GM19463 (cell line): ENCODE measurements around the gene PSMB5.

Experiments
- ATAC-seq: cut with Tn5 transposase; IDR thresholded peaks from one replicate; pipeline ENCODE4 v1.9.1; 2021; ENCODE audit warnings: mild to moderate bottlenecking, moderate library complexity; ENCODE audit not compliant: unreplicated experiment

Gene PSMB5

DNA sequence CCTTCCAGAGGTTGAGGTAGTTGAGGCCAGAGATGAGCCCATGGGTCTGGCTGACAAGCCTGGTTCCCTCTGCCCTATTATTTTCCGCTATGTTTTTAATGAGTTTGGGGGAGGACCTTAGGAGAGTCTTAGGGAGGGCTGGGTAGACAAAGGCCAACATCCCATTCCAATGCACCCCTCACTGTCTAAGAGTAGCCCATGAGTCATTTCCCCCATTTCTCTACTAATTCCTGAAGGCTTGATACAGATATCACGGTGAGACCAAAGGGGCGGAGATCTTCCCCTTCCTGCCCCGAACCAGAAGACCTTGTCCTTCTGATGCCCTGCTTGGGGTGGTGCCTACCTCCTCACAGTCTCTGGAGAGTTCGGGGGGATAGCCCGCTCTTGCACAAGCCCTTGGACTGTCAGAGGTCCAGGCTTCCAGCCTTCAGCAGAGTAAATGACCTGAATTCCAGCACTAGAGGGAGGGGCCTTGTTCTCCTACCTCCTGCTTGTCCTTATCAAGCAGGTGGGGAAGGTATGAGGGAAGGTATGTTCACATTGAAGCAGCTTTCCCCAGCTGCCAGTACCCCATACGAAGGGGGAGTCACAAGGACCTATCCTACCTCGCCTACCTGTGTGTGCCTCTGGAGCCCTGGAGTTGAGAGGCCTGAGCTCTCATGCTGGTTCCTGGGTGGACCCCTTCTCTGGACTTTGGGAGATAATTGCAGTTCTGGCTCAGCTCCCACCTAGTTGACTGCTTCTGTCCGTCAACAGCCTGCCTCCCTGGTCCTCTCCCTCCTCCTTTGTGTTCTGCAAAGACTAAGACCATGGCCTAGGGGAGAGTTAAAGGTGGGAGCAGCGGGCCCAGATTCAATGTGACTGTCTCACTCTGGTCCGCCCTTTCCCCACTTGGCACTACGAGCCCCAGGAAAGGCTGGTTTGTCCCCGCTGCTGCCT lies 11.0 kb upstream of the PSMB5 start:
- ATAC-seq = no peak

- ATAC-seq = no peak
Observed at GRCh38 chr14:23044840-23045239, 10.1 kb upstream of the PSMB5 start.

- ATAC-seq = no peak
Observed at GRCh38 chr14:23043754-23044153, 9.1 kb upstream of the PSMB5 start.

DNA sequence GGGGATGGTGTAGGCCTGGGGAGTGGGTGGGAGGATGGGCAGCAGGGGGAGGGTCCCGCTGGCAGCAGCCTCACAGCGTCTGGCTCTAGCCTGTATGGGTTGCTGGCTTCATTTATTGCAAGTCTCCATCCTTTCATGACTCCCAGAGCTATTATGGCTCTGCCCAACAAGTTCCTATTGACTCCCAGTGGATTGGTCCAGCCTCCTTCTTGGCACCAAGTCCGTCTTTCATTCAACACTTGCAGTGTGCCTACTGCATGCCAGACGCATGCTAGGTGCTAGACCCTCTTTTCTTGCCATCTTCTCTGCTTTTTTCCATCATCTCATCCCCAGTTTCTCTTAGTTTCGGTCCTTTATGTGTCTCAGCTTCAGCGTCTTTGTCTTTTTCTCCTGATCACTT lies 8.4 kb upstream of the PSMB5 start:
- no peak for ATAC-seq

DNA sequence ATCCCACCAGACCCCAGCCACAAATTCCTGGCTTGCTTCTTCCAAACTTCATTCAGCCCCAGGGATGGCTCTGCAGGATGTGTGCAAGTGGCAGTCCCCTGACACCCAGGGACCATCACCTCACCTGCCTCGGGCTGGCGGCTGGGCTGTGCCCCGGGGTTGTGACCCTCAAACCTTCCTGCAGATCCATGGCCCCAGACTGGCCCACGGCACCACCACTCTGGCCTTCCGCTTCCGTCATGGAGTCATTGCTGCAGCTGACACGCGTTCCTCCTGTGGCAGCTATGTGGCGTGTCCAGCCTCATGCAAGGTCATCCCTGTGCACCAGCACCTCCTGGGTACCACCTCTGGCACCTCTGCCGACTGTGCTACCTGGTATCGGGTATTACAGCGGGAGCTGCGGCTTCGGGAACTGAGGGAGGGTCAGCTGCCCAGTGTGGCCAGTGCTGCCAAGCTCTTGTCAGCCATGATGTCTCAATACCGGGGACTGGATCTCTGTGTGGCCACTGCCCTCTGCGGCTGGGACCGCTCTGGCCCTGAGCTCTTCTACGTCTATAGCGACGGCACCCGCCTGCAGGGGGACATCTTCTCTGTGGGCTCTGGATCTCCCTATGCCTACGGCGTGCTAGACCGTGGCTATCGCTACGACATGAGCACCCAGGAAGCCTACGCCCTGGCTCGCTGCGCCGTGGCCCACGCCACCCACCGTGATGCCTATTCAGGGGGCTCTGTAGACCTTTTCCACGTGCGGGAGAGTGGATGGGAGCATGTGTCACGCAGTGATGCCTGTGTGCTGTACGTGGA lies 7.7 kb upstream of the PSMB5 start, which contains the start of gene PSMB11:
Gene PSMB11, plus strand, starts transcription at position 51 of the 804 bp plus-strand sequence. Its CDS starts 14 bp downstream, at position 65.
- no peak for ATAC-seq

DNA sequence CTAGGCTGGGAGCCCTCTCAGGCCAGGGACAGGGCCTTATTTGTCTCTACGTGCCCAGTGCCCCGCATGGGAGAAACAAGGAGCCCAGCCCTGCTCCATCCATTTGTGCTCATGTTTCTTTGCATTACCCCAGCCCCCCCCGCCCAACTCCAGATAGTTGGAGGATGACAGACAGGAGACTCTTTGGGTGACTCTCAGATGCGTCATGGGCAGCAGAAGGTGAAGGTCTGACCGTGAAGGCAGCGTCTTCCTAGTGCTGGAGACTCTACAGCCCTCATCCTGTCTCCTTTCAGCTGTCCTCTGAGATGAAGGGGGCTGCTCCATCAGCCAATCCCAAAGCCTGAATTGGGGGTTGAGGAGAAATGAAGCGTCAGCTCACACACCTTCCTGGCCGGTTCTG lies 7.0 kb upstream of the PSMB5 start:
- ATAC-seq = no peak

GRCh38 chr14:23040100-23040499 lies 5.4 kb upstream of the PSMB5 start:
- ATAC-seq = no peak

GRCh38 chr14:23035303-23036144 lies 824 bp upstream of the PSMB5 start:
- ATAC-seq = no peak

- ATAC-seq = no peak
Observed at GRCh38 chr14:23033801-23034497, 751 bp downstream of the PSMB5 start.

- no peak for ATAC-seq
Observed at GRCh38 chr14:23033251-23033727, 1.4 kb downstream of the PSMB5 start.

DNA sequence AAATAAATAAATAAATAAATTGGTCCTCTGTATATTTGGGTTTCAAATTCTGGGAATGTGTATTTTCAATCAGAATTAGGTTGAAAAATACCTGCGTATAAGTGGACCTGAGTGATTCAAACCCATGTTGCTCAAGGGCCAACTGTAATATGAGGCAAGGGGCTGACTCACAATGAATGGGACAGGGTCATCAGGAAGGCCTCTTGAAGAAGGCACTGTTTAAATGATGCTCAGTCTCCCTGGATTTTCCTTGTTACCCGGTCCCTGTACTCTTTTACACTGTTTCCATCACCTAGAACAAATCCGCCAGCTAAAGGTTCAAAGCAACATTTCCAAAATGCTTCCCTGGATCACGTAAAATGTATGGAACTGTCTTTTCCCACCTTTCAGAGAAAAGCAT lies 3.8 kb downstream of the PSMB5 start:
- ATAC-seq = no peak

DNA sequence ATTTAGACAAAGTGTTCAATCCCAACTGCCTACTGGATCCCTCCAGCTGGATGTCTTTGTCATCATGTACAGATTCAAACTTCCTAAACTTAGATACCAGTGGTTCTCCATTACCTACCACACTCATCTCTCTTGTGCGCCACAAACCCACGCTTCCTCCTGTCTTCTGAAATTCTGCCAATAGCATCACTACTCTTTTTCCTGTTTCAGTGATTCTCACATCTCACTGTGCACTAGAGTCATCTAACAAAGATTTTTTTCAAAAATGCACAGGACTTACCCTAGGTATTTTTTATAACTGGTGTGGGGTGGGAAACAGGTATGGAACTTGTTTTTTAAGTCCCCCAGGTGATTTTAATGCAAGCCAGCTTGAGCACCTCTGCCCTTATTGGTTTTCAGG lies 5.9 kb downstream of the PSMB5 start:
- no peak for ATAC-seq

DNA sequence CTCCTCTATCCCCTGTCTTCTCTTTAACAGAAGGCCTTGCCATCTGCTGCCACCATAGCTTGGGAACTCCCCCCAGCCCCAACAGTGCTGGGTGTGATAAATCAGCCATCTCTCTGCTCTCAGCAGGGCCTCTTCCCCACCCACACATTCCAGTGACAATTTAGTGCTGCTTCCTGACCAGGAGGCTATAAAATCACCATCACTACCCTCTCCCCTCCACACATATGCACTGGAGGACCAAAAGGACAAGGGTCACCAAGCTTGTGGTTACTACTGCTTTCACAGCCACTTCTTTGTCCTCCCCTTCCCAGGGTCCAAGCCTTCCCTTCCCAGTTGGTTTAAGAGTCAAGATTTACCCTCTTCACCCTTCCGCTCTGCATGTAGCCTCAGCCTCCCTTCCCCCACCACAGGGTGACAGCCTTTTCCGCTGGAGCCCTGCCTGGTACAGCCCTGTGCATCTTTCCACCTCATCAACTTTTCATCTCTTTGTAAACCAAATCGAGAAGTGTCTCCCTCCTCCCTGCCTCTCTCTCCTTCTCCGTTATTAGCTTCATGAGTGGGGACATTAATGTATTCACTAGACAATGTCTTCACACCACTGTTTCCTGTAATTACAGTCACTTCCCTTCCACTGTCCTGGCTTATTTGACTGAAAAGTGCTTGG lies 9.4 kb downstream of the PSMB5 start:
- no peak for ATAC-seq

DNA sequence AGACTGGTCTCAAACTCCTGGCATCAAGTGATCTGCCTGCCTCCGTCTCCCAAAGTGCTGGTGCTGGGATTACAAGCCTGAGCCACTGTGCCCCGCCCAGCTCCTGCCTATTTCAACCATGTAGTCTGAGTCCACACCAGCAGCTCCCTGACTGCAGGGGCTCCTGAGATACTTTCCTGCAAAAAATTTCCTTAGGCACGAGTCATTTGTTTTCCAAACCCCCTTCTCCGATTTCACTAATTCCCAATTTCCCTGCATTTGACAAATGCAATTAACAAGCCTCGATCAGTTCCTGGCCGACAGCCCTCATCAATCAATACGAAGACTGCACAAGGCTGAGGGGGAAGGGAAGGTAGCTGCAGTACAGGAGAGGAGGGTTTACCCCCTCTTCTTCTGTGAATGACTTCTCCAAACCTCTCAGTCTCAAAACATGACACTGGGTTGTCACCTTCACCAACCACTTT lies 10.1 kb downstream of the PSMB5 start:
- no peak for ATAC-seq

DNA sequence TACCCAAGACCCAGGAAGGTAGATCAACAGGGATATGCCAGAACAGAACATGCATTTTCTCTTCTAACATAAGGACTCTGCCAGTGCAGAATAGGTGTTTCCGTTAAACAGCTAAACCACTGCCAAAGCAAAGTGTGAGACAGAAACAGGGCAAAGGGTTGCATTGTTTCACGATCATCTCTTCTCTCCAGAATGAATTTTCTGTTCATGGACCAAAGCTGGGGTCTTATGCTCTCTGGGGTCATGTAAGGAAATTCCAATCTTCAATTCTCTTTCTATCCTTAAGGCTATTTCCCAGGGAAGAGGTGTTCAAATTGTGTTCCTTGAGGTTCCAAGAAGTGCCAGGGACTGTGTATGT lies 10.9 kb downstream of the PSMB5 start:
- ATAC-seq = no peak

DNA sequence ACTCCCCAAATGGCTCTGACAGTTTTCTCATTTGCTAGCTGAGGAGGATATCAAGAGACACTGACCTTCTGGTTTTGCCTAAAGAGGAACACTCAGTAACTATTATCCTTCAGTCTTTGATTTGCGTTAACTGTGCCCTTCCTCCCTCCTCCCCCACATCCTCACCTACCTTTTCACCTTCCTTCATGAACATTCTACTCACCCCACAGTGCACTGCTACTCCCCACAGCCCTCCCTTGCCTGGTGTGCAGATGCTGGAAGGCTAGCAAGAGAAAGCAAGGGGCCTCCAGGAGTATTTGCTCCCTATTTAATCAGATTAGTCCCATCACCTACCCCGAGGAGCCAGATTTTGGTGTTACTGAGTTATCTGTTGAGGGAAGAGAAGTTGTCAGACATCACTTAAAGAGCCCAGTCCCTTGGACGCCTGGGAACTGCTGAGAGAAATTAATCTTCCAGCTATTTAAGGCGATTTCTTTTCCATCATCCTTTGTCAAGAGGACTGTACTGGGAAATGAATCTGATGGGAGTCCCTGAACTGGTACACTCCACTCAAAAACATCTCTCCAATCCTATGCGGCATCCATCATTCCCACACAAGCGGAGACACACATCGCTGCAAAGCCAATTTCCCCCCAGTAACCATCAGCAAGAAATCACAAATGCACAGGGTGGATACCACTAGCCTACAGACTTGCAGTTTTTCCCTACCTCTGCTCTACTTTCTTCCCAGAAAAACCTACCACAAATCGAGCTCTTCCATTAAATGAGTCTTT lies 11.5 kb downstream of the PSMB5 start:
- no peak for ATAC-seq

DNA sequence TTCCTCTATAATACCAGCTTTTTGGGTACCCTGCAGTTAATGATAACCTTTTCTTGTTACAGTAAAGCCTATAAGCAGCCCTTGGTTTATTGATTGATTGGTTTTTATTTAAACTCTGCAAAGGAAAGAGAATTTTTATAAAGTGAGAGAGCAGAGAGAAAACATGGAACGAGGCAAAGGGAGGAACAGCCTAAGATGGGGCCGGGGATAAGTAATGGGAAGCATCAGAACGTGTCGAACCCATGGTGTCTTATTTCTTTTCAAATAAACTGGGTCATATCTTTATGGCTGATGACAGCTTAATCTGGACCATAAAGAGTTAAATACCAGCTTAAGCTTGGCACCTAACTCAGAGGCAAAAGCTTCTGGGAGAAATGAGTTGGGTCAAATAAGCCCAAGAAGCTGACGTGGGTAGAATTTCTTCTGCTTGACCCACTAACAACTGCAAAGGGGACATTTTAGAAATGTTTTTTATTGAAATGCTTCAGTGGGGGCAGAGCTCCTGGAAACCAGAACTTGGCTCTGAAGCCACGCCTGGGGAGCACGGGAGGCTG lies 12.7 kb downstream of the PSMB5 start:
- ATAC-seq = no peak

- no peak for ATAC-seq
Observed at GRCh38 chr14:23021434-23021833, 13.3 kb downstream of the PSMB5 start.
